Epithelial cell of prostate (primary cell): ENCODE measurements around the gene MBTPS1.

ENCODE experiments used
- DNase-seq: peaks from one replicate; pipeline ENCODE4 v3.0.0-alpha.2; 2011; ENCODE audit warnings: low read depth, low spot score
- H3K27ac ChIP-seq: fragments of 450-650 bp; 2 replicates; pipeline ENCODE4 v1.5.1; 2017; ENCODE audit warnings: mild to moderate bottlenecking

MBTPS1 gene

GRCh38 chr16:84042308-84042878 is 74.3 kb downstream of the MBTPS1 start, which contains the start of gene SLC38A8:
Gene SLC38A8, minus strand, starts transcription at chr16:84042795. Its CDS starts 638 bp downstream, at chr16:84042157.
- no peak within 1 kb of the TSS for H3K27ac ChIP-seq
- no peak for DNase-seq

GRCh38 chr16:84041881-84042280 is 74.9 kb downstream of the MBTPS1 start:
- DNase-seq, result no peak

GRCh38 chr16:84040823-84041820 is 75.6 kb downstream of the MBTPS1 start:
- no peak overlapping the region for H3K27ac ChIP-seq
- peak; percentile 10 for DNase-seq

More at GRCh38 chr16:84041881-84042280, 74.9 kb downstream of the MBTPS1 start:
- no peak overlapping the region for H3K27ac ChIP-seq

- no peak for DNase-seq
- H3K27ac ChIP-seq, result no peak overlapping the region
Observed at GRCh38 chr16:84040226-84040822, 76.4 kb downstream of the MBTPS1 start.

- H3K27ac ChIP-seq, result no peak overlapping the region
- DNase-seq, result no peak
Observed at GRCh38 chr16:84039696-84040095, 77.0 kb downstream of the MBTPS1 start.

GRCh38 chr16:84038469-84038868 is 78.3 kb downstream of the MBTPS1 start:
- H3K27ac ChIP-seq, result no peak overlapping the region
- no peak for DNase-seq

- no peak overlapping the region for H3K27ac ChIP-seq
- no peak for DNase-seq
Observed at GRCh38 chr16:84036982-84037425, 79.7 kb downstream of the MBTPS1 start.

GRCh38 chr16:84036131-84036530 is 80.6 kb downstream of the MBTPS1 start:
- no peak overlapping the region for H3K27ac ChIP-seq
- no peak for DNase-seq

- no peak overlapping the region for H3K27ac ChIP-seq
- DNase-seq, result no peak
Observed at GRCh38 chr16:84034516-84034915, 82.2 kb downstream of the MBTPS1 start.

- DNase-seq, result no peak
Observed at GRCh38 chr16:84033251-84034195, 83.2 kb downstream of the MBTPS1 start.

GRCh38 chr16:84032458-84033178 is 84.1 kb downstream of the MBTPS1 start:
- no peak overlapping the region for H3K27ac ChIP-seq
- DNase-seq, result no peak

More at GRCh38 chr16:84033251-84034195, 83.2 kb downstream of the MBTPS1 start:
- H3K27ac ChIP-seq, result no peak overlapping the region

GRCh38 chr16:84031556-84031955 is 85.2 kb downstream of the MBTPS1 start:
- no peak overlapping the region for H3K27ac ChIP-seq
- DNase-seq, result no peak

GRCh38 chr16:84029297-84030047 is 87.3 kb downstream of the MBTPS1 start:
- DNase-seq, result no peak
- no peak overlapping the region for H3K27ac ChIP-seq

- no peak for DNase-seq
- H3K27ac ChIP-seq, result no peak overlapping the region
Observed at GRCh38 chr16:84027625-84028024, 89.1 kb downstream of the MBTPS1 start.

GRCh38 chr16:84026606-84027005 is 90.1 kb downstream of the MBTPS1 start:
- no peak overlapping the region for H3K27ac ChIP-seq
- no peak for DNase-seq

GRCh38 chr16:84024854-84025253 is 91.9 kb downstream of the MBTPS1 start:
- DNase-seq, result peak; percentile 79
- H3K27ac ChIP-seq, result peak overlapping the region; percentile 41

- no peak overlapping the region for H3K27ac ChIP-seq
- no peak for DNase-seq
Observed at GRCh38 chr16:84022644-84023043, 94.1 kb downstream of the MBTPS1 start.

- no peak overlapping the region for H3K27ac ChIP-seq
- no peak for DNase-seq
Observed at GRCh38 chr16:84021488-84021887, 95.3 kb downstream of the MBTPS1 start.
